IgD-negative memory B cell (primary cell): ENCODE measurements around the gene ABHD4. TPM values are rescaled to one million over a fixed set of nuclear protein-coding genes. Genes with fewer than 3 reads are reported as not detected.

ENCODE experiments used
- polyA plus RNA-seq: library from polyadenylated mRNA; unstranded; fragments of 300-500 nt; fragmentation: Illumina TruSeq; gene quantifications from one replicate; pipeline ENCODE4 v1.2.3, GENCODE V29; 2021

ABHD4 gene
- polyA plus RNA-seq, 1 donor from 2014 or later = 9.0 TPM

Other genes starting within 250 kb of the ABHD4 start
- 420 TPM for gene DAD1, start 9.1 kb upstream of the ABHD4 start, polyA plus RNA-seq
- gene OR6J1, start 46.1 kb downstream of the ABHD4 start, polyA plus RNA-seq = not detected
- 60.7 TPM for gene OXA1L, start 168.4 kb downstream of the ABHD4 start, polyA plus RNA-seq
- gene SLC7A7, start 217.1 kb downstream of the ABHD4 start, polyA plus RNA-seq = 24.0 TPM
- gene MRPL52, start 231.6 kb downstream of the ABHD4 start, polyA plus RNA-seq = 200 TPM
- gene MMP14, start 238.3 kb downstream of the ABHD4 start, polyA plus RNA-seq = not detected